Astrocyte of the spinal cord (primary cell): ENCODE data around the gene CEP68.

ENCODE experiments used
- DNase-seq: peaks from one replicate; pipeline ENCODE4 v3.0.0; 2011; ENCODE audit warnings: low read depth, low spot score
- H3K4me3 ChIP-seq: 2 replicates; pipeline ENCODE4 v1.5.1; 2011; ENCODE audit warnings: low read depth, mild to moderate bottlenecking, low read length, moderate library complexity
- in situ Hi-C: cut with HindIII; loops from 2 replicates; pipeline ENCODE4 v1.10.0; 2017; ENCODE audit warnings: low sequenced_read_pairs
- TF ChIP-seq, protein P1 (sequence below): IDR thresholded peaks from 2 replicates; pipeline ENCODE4 v1.5.1; 2012; ENCODE audit warnings: low read depth, mild to moderate bottlenecking, low read length, inconsistent platforms

CEP68 gene

DNA sequence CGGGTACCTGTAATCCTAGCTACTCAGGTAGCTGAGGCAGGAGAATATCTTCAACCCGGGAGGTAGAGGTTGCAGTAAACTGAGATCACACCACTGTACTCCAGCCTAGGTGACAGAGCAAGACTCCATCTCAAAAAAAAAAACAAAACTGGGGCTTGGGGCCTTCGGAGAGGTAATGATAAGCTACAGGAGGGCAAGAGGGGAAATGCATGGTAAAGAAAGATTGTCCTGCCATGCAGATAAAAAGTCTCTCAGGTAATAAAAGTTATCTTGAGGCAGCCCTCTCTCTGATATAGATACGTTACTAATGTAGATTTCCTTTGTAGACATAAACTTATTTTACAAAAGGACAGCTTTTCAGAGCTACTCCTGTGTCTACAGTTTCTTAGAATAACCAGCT is 77.4 kb downstream of the CEP68 start:
- TF ChIP-seq, protein P1, sequence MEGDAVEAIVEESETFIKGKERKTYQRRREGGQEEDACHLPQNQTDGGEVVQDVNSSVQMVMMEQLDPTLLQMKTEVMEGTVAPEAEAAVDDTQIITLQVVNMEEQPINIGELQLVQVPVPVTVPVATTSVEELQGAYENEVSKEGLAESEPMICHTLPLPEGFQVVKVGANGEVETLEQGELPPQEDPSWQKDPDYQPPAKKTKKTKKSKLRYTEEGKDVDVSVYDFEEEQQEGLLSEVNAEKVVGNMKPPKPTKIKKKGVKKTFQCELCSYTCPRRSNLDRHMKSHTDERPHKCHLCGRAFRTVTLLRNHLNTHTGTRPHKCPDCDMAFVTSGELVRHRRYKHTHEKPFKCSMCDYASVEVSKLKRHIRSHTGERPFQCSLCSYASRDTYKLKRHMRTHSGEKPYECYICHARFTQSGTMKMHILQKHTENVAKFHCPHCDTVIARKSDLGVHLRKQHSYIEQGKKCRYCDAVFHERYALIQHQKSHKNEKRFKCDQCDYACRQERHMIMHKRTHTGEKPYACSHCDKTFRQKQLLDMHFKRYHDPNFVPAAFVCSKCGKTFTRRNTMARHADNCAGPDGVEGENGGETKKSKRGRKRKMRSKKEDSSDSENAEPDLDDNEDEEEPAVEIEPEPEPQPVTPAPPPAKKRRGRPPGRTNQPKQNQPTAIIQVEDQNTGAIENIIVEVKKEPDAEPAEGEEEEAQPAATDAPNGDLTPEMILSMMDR = no peak
- H3K4me3 ChIP-seq = no peak overlapping the region
- no peak for DNase-seq
- in situ Hi-C loops = no loop called here

DNA sequence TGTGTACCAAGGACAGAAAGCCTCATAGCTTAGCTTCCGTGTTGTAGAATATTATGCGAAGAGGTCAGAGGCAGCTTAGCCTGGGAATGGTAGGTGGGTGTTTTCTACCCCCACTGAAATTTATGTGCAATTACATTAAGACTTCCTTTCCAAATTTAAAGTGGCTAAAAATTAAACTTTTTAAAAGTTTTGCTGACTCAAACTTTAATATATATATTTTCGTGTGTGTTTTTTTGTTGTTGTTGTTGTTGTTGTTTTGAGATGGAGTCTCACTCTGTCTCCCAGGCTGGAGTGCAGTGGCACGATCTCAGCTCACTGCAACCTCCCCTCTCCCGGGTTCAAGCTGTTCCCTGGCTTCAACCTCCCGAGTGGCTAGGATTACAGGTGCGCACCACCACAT is 77.9 kb downstream of the CEP68 start:
- DNase-seq = no peak
- H3K4me3 ChIP-seq = no peak overlapping the region
- in situ Hi-C loops = no loop called here
- TF ChIP-seq, protein P1 = no peak

DNA sequence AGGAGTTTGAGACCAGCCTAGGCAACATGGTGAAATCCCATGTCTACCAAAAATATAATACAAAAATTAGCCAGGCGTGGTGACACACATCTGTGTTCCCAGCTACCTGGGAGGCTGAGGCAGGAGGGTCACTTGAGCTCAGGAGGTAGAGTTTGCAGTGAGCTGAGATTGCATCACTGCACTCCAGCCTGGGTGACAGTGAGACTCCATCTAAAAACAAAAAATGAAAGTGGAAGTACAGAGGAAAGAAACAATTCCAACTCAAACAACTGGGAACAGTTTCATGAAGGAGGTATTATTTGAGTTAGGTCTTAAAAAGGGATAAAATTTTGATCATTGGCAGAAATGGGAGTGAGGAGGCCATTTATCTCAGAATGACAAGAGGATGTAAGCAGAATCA is 80.0 kb downstream of the CEP68 start:
- in situ Hi-C loops = no loop called here
- no peak overlapping the region for H3K4me3 ChIP-seq
- no peak for DNase-seq
- TF ChIP-seq, protein P1 = no peak
